ENCODE results near the gene ADAMTS17.

DNA sequence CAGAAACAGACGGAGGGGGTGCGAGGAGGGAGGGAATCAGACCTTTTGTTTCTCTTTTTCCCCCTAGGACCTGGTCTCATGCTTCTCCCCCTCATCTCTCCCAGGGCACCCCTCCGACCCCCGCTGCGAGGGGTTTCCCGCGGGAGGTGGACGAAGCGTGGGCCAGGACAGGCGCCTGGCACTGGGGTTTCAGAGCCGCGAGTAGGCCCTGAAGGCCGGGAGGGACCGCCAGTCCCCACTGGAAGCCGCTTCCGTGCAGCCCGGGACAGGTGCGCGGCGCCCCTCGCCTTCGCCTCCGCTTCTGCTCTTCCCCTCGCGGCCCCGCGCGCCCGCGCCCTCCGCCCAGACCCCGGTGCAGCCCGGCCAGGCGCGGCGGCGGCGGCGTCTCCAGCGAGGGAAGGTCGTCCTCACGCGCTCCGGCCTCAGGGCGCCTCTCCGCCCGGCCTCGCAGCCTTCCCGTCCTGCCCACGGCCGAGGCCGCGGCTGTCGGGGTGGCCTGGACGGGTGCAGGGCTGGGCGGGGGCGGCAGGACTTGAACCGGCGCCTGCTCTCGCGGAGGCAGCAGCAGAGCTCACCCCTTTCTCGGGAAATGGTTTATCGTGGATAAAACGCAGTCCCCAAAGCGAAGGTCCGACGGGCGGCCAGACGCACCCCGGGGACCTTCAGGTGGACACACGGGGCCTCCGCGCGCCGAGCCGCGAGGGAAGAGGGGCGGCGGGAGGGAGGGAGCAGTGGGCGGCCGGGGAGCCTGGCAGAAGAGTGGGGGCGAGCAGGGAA, 31.5 kb upstream of the ADAMTS17 start:
- TF ChIP-seq, protein P1, sequence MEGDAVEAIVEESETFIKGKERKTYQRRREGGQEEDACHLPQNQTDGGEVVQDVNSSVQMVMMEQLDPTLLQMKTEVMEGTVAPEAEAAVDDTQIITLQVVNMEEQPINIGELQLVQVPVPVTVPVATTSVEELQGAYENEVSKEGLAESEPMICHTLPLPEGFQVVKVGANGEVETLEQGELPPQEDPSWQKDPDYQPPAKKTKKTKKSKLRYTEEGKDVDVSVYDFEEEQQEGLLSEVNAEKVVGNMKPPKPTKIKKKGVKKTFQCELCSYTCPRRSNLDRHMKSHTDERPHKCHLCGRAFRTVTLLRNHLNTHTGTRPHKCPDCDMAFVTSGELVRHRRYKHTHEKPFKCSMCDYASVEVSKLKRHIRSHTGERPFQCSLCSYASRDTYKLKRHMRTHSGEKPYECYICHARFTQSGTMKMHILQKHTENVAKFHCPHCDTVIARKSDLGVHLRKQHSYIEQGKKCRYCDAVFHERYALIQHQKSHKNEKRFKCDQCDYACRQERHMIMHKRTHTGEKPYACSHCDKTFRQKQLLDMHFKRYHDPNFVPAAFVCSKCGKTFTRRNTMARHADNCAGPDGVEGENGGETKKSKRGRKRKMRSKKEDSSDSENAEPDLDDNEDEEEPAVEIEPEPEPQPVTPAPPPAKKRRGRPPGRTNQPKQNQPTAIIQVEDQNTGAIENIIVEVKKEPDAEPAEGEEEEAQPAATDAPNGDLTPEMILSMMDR (IDR thresholded peaks at IDR 0.05; ENCODE audit: borderline replicate concordance, extremely low read depth, low read length, poor library complexity, severe bottlenecking), result no peak
- no peak for TF ChIP-seq EZH2 (IDR thresholded peaks at IDR 0.05; ENCODE audit: borderline replicate concordance, low read depth, low read length, severe bottlenecking)
